DOHH2 (cell line): ENCODE results near the gene TNN.

Source experiments
- EZH2phosphoT487 ChIP-seq: fragments of 200-600 bp; sonication (generic); IDR thresholded peaks from 2 replicates; pipeline ENCODE4 v1.6.1; 2017; ENCODE audit warnings: borderline replicate concordance, mild to moderate bottlenecking, antibody characterized with exemption, low read length, moderate library complexity, mixed read lengths
- TF ChIP-seq, protein P1 (sequence below): fragments of 200-600 bp; sonication (generic); IDR thresholded peaks from one replicate; pipeline ENCODE4 v1.5.1; 2014; ENCODE audit warnings: antibody characterized with exemption, mild to moderate bottlenecking, low read depth, low read length; ENCODE audit not compliant: poor library complexity, severe bottlenecking

GRCh38 chr1:175145899-175146528 is 78.4 kb downstream of the TNN start:
- TF ChIP-seq, protein P1, sequence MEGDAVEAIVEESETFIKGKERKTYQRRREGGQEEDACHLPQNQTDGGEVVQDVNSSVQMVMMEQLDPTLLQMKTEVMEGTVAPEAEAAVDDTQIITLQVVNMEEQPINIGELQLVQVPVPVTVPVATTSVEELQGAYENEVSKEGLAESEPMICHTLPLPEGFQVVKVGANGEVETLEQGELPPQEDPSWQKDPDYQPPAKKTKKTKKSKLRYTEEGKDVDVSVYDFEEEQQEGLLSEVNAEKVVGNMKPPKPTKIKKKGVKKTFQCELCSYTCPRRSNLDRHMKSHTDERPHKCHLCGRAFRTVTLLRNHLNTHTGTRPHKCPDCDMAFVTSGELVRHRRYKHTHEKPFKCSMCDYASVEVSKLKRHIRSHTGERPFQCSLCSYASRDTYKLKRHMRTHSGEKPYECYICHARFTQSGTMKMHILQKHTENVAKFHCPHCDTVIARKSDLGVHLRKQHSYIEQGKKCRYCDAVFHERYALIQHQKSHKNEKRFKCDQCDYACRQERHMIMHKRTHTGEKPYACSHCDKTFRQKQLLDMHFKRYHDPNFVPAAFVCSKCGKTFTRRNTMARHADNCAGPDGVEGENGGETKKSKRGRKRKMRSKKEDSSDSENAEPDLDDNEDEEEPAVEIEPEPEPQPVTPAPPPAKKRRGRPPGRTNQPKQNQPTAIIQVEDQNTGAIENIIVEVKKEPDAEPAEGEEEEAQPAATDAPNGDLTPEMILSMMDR, result no peak
- TF ChIP-seq EZH2phosphoT487, result no peak
